HS-27A (cell line): ENCODE measurements around the gene TPI1.
A peak's percentile ranks its signal among the peaks of the same experiment; 100 is the strongest.

Experiments
- DNase-seq: peaks from one replicate; pipeline ENCODE4 v3.0.0-alpha.2; 2012; ENCODE audit warnings: low read depth, missing footprints

Gene TPI1

DNA sequence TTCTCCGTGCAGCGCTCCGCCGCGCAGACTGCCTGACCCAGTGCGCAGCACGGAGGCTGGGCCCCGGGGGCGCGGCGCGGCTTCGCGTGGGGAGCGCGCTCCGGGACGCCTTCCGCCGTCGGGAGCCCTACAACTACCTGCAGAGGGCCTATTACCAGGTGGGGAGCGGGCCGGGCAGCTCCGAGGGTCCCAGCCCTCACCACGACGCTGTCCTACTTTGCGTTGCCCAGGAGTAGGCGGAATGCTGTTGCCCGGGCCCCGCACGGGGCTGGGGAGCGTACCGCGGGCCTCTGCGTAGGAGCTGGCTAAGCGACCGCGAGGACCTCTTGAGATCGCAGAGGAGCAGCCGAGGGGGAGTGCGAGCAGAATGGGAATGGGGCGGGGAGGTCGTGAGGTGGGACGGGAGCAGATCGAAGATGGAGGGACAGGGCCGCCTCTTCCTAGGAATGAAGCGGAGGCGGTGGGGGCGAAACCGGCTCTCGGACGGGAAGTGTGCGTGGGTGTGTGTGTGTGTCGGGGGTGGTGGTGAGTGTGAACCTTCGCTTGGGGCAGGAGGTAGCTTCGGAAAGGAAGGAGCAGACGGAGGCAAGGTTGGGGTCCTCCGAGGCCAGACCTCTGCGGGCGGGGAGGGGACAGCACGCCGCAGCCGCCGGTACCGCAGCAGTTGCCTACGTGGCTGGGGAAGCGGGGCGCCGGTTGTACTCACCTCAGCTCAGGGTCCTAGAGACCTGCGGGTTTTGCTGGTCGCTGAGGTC lies 38.4 kb upstream of the TPI1 start:
- no peak for DNase-seq

DNA sequence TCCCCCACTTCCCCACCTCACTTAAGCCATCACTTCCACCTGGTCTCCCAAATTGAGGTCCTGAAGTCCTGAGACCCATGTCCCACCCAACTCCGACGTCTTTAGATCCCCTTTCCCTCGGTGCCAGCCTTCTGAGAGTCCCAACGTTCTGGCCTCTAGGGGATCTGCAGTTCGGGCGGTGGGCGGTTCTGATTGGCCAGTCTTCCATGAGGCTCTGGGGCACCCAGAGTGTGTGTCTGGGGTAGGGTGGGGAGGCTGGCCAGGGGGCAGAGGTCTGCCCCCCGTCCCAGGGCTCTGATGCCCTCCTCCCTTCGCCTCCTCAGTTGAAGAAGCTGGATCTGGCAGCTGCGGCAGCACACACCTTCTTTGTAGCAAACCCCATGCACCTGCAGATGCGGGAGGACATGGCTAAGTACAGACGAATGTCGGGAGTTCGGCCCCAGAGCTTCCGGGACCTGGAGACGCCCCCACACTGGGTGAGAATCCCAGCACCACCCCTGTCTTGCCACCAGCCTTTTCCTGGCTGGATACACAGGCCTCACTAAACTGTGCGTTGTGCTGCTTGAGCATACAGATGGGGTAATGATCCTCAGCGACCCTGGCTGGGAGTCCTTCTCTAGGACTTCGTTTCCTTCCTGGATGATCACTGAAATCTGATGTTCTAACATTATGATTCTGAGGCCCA lies 37.7 kb upstream of the TPI1 start:
- DNase-seq: peak; percentile 35

GRCh38 chr12:6830286-6830890 lies 36.9 kb upstream of the TPI1 start:
- DNase-seq: no peak

GRCh38 chr12:6830999-6831398 lies 36.3 kb upstream of the TPI1 start:
- DNase-seq: no peak

DNA sequence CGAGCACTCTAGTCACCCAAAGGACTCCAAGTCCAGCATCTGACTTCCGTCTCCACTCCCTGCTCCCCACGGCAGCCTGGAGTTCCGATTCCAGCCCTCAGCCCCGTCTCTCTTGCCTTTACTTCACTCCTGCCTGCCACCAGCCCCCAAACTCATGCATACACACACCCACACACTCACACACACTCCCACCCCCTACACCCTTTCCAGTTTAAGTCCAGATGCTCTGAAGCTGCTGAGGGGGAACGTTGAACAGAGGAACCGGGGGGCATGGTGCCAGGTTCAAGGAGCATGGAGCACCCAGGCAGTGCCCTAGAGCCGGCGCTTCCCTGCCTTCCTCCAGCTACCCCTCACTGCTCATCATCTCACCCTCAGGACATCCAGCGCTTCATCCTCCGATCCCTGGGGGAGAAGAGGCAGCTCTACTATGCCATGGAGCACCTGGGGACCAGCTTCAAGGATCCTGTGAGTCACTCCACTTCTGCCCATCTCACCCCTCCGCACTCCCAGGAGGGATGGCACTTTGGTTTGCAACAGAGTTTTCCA lies 35.8 kb upstream of the TPI1 start:
- no peak for DNase-seq

DNA sequence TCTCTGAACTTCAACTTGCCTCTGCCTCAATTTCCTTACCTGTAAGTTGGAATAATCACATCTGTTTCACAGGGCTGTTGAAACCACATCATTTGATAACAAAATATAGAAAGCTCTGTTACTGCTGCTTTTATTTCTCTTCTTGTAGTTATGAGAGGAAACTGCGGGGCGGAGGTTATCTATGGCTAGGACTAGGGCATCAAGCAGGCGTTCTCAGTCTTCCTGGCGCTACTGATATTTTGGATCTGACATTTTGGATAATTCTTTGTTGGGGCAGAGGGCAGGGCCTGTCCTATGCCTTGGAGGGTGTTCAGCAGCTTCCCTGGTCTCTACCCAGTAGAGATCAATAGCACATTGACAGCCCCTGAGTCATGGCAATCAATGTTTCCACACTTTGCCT lies 35.2 kb upstream of the TPI1 start:
- no peak for DNase-seq

- no peak for DNase-seq
Observed at GRCh38 chr12:6833189-6833890, 34.0 kb upstream of the TPI1 start.

- no peak for DNase-seq
Observed at GRCh38 chr12:6834254-6834653, 33.1 kb upstream of the TPI1 start.

GRCh38 chr12:6834873-6835272 lies 32.5 kb upstream of the TPI1 start:
- DNase-seq: no peak

GRCh38 chr12:6836851-6837250 lies 30.5 kb upstream of the TPI1 start:
- DNase-seq: no peak

DNA sequence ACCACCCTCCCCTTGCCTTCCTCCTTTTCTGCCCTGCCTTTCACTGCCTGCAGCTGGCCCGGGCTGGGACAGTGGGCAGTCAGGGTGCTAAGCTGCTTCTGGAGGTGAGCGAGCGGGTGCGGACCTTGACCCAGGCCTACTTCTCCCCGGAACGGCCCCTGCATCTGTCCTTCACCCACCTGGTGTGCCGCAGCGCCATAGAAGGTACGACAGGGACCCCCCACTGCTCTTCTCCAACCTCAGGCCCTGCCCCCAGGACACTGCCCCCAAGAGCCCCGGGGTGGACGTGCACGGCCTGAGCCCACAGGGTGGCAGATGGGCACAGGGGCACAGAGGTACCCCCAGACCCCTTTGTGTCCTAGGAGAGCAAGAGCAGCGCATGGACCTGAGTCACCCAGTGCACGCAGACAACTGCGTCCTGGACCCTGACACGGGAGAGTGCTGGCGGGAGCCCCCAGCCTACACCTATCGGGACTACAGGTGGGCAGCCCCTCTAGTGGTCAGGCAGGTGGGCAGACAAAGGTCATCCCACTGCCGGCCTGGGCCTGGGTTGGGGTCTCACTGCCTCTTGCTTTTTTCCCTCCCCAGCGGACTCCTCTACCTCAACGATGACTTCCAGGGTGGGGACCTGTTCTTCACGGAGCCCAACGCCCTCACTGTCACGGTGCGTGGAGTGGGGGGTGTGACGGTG lies 29.8 kb upstream of the TPI1 start:
- DNase-seq: no peak

DNA sequence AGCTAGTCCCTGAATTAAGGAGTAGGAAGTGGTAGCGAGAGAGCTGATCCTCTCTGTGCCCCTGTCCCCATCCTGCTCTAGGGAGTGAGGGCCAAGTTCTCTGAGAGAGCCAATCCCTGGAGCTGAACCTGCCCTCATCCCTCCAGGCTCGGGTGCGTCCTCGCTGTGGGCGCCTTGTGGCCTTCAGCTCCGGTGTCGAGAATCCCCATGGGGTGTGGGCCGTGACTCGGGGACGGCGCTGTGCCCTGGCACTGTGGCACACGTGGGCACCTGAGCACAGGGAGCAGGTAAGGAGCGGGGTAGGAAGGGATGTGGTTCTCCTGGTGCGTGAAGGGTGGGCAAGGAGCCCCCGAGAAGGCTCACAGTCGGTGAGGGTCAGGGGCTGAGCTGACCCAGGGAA lies 28.5 kb upstream of the TPI1 start:
- DNase-seq: no peak

DNA sequence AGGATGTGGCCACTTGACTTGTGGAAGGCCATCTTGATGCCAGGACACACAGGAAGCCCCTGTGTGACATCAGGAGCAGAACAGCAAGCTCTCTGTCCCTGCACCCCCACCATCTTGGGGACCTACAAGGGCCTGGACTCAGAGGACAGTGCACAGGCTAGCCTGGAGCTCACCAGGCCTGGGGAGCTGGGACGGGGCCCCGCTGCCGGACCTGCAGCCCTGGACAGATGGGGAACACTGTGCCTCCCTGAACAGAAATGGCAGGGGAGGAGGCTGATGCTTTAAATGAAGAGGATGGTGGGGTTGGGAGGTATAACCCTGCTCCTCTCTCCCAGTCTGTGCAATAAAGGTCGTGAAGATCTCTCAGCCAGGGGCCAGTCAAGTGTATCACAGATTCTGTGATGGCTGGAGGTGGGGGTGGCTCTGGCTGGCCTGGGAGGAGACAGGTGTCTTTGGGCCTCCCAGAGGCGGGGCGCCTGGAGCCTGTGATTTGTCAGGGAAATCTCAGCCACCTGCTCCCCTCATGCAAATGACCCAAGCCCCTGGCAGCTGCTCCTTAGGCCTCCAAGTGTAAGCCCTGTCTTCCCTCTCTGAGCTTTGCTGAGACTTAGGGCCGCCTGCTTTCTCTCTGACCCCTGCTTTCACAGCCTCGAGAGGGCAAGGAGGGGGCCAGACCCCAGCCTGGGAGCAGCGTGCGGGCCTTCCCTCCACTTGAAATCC lies 27.7 kb upstream of the TPI1 start:
- DNase-seq: no peak

DNA sequence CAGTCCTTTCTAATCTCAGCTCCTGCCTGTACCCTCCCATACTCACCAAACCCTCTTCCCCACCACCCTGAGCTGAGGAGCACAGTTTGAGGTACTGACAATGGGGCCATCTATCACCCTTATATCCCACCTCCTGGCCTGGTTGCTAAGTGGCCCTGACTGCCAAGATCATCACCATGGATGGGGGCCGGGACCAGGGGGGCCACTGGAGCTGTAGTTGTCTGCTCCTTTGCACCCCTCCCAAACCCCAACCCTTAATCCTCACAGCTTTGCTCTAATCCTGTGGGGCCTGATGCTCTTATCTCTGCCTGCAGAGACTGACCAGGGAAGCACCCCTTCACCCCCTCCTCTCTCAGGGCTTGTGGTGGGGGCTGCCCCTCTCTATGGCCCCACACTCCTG lies 27.0 kb upstream of the TPI1 start:
- DNase-seq: no peak

DNA sequence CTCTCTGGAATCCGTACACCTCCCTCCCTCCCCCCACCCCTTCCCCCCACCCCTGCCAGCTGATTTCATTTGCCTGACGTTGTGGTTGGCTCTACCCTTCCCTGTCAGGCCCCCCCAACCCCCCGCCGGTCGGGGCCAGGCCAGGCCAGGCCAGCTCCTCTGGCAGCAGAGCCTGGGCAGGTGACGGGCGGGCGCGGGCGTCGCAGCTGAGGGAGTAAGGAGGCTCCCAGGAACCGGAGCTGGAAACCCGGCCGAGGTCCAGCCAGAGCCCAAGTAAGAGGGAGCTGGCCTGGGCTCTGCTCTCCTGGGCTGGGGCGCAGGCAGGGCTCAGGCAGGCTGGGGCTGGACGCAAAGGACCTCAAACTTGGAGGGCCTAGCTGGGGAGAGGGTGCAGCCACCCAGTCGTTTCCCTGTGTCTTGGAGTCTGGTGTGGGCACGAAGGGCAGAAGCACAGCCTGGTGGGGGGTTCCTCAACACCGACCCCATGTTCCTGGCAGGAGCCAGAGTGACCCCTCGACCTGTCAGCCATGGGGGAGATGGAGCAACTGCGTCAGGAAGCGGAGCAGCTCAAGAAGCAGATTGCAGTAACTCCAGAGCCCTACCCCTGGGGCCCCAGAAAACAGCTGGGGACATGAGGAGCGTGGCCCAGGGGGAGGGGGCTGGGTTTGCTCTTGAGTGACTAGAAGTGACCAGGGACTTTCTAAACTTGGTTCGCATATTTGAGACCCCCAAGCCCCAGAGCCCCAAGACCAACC lies 26.4 kb upstream of the TPI1 start, which contains the start of gene GNB3:
Gene GNB3 (plus strand): TSS at position 165 of the 755 bp plus-strand sequence. CDS start 363 bp downstream, at position 528.
- DNase-seq: no peak

DNA sequence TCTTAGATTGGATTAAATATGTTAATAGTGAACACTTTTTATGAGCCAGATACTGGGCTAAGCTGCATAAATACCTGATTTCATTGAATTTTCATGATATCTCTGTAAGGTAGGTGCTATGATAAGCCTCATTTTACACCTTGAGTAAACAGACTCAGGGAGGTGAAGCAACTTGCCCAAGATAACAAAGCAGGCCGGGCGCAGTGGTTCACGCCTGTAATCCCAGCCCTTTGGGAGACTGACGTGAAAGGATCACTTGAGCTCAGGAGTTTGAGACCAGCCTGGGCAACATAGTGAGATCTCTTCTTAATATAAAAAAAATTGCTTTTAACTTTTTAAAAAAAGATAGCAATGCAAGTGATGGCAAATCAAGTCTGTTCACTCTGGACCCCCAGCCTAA lies 25.3 kb upstream of the TPI1 start:
- no peak for DNase-seq

DNA sequence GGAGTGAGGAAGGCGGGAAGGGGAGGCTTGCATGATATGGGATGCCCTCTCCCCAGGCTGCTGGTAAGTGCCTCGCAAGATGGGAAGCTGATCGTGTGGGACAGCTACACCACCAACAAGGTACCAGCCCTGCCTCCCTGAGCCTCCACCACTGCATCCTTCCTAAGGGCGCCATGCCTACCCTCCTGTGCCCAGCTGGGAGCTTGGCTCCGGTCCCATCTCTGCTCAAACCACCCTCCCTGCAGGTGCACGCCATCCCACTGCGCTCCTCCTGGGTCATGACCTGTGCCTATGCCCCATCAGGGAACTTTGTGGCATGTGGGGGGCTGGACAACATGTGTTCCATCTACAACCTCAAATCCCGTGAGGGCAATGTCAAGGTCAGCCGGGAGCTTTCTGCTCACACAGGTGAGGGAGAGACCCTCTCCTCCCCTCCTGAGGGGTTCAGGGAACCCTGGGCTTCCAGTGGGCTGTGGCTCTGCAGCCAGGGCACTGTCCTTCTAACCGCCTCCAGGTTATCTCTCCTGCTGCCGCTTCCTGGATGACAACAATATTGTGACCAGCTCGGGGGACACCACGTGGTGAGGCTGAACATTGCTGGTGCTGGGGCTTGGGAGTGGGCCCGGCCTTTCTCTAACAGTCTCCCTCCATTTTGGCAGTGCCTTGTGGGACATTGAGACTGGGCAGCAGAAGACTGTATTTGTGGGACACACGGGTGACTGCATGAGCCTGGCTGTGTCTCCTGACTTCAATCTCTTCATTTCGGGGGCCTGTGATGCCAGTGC lies 24.0 kb upstream of the TPI1 start:
- DNase-seq: no peak

DNA sequence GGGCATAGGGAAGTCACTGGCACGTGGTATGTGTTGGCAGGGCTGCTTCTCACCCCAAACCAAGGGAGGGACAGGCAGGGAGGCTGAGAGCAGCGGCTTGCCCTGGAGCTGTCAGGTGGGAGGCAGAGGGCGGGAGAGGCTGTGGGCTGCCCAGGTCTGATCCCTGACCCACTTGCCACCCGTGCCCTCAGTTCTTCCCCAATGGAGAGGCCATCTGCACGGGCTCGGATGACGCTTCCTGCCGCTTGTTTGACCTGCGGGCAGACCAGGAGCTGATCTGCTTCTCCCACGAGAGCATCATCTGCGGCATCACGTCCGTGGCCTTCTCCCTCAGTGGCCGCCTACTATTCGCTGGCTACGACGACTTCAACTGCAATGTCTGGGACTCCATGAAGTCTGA lies 21.9 kb upstream of the TPI1 start:
- DNase-seq: no peak

DNA sequence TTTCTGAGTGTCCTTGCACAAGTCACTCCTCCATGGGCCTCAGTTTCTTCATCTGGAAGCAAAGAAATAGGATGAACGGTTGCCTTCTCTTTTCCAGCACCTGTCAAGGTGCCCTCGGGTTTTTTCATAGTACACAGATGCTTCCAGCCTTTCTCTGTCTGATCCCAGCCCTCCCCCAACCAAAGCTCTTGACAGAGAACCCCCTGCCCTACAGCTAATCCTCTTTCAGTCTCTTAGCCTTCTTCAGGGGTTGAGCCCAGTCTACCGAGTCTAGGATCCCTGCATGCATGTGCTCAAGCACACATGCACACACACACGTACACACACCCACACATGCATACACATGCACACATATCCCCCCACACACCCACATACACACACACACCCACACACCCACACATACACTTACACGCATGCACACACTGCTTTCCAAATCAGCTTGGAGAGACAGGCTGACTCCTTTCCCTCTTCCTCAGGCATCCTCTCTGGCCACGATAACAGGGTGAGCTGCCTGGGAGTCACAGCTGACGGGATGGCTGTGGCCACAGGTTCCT lies 20.9 kb upstream of the TPI1 start:
- no peak for DNase-seq
